Lung (tissue), 12 donors: ENCODE results near the gene CHRNG. TPM values are rescaled to one million over a fixed set of nuclear protein-coding genes. Genes with fewer than 3 reads are reported as not detected.

Experiments
- ATAC-seq: fragments of 200-7000 bp; cut with Tn5 transposase; one replicate; pipeline ENCODE4 v1.9.1; 2020; ENCODE audit warnings: moderate number of reproducible peaks; ENCODE audit not compliant: insufficient read depth, low FRiP score
- DNase-seq, 3 donors: peaks; one replicate each; pipeline ENCODE4 v3.0.0-alpha.2; 2013 to 2017
- H3K27ac ChIP-seq, 2 donors: one replicate each; pipeline ENCODE4 v1.5.1; 2013; ENCODE audit warnings: mild to moderate bottlenecking in 2 of 2, moderate library complexity in 2 of 2, control low read depth in 1 of 2, inconsistent platforms in 1 of 2, low read depth in 1 of 2, low read length in 1 of 2
- H3K27me3 ChIP-seq, 3 donors: one replicate each; pipeline ENCODE4 v1.5.1; 2013; ENCODE audit warnings: low read length in 2 of 3; ENCODE audit not compliant: control insufficient read depth in 3 of 3, insufficient read depth in 3 of 3
- H3K36me3 ChIP-seq, 4 donors: one replicate each; pipeline ENCODE4 v1.5.1; 2013; ENCODE audit warnings: low read length in 4 of 4, mild to moderate bottlenecking in 1 of 4, moderate library complexity in 1 of 4; ENCODE audit not compliant: control insufficient read depth in 4 of 4, insufficient read depth in 4 of 4
- H3K4me1 ChIP-seq, 5 donors: one replicate each; pipeline ENCODE4 v1.5.1; 2013; ENCODE audit warnings: low read length in 5 of 5, mild to moderate bottlenecking in 2 of 5, moderate library complexity in 1 of 5; ENCODE audit not compliant: control insufficient read depth in 5 of 5, insufficient read depth in 5 of 5
- H3K4me3 ChIP-seq: one replicate; pipeline ENCODE4 v1.5.1; 2013; ENCODE audit warnings: mild to moderate bottlenecking, control low read depth, moderate library complexity
- H3K9ac ChIP-seq, 2 donors: one replicate each; pipeline ENCODE4 v1.5.1; 2013; ENCODE audit warnings: low read length in 2 of 2, control low read depth in 1 of 2; ENCODE audit not compliant: insufficient read depth in 1 of 2
- H3K9me3 ChIP-seq, 4 donors: one replicate each; pipeline ENCODE4 v1.5.1; 2013; ENCODE audit warnings: low read length in 3 of 4, mild to moderate bottlenecking in 1 of 4, moderate library complexity in 1 of 4; ENCODE audit not compliant: control insufficient read depth in 4 of 4, insufficient read depth in 3 of 4
- CTCF ChIP-seq: IDR thresholded peaks from 2 replicates; pipeline ENCODE4 v1.5.1; 2012; ENCODE audit warnings: mild to moderate bottlenecking; ENCODE audit errors: control extremely low read depth, extremely low read depth
- WGBS, 2 donors: extraction: QIAGEN DNeasy Blood & Tissue Kit; methylation state at CpG; one replicate each; pipeline ENCODE4 v1.1.7; 2013; 5-methylcytosine and 5-hydroxymethylcytosine counted together
- polyA plus RNA-seq, 2 donors: library from polyadenylated mRNA; stranded (reverse); fragments of 200-250 nt; gene quantifications; one replicate each; pipeline ENCODE4 v1.2.1, GENCODE V29; 2013
- total RNA-seq, 2 donors: library from RNA; depleted of rRNA in 1 of 2; stranded (reverse); fragments of >200 nt in 1 of 2; gene quantifications; one replicate each; pipeline ENCODE4 v1.2.1, GENCODE V29; 2014 to 2021
- donor health status: control.
- donor health status: control.
- donor health status: Bipolar disorder and iron deficiency.
- donor health status: healthy.
- donor health status: DM: yes; HTN: yes; CAD: no.

The CHRNG gene
- total and polyA plus RNA-seq, 4 donors: not detected

- no peak for TF ChIP-seq CTCF
- Histone ChIP-seq H3K4me1 (peaks cover 0 to 14% (median 0%) of the 10 kb centered on the region in 5 donors), H3K27ac (no peak overlapping the region), H3K9ac (no peak overlapping the region), H3K36me3 (peaks cover 4 to 20% (median 15%) of the 10 kb centered on the region in 4 donors), H3K4me3 (no peak overlapping the region), H3K9me3 (no peaks in the 10 kb centered on the region), H3K27me3 (no peaks in the 10 kb centered on the region)
- no peak for ATAC-seq
- DNase-seq: no peak
Measured at GRCh38 chr2:232581725-232582124, 42.2 kb downstream of the CHRNG start.

GRCh38 chr2:232584238-232584637, 44.7 kb downstream of the CHRNG start:
- no peak for TF ChIP-seq CTCF
- H3K27me3 ChIP-seq: no peaks in the 10 kb centered on the region
- H3K4me3 ChIP-seq: no peak overlapping the region
- H3K9ac ChIP-seq: no peak overlapping the region
- no peak overlapping the region for H3K27ac ChIP-seq
- 79 to 92% methylated on average over 6 of the region's 6 CpGs for WGBS, 2 donors
- H3K4me1 ChIP-seq: peaks cover 0 to 8% (median 0%) of the 10 kb centered on the region in 5 donors
- H3K36me3 ChIP-seq: peaks cover 0 to 16% (median 12%) of the 10 kb centered on the region in 4 donors
- ATAC-seq (no peak), DNase-seq (peak in 1 of 3 donors; percentile 13)
- H3K9me3 ChIP-seq: no peaks in the 10 kb centered on the region

- Histone ChIP-seq H3K9ac (no peak overlapping the region), H3K36me3 (peaks cover 0 to 11% (median under 1%) of the 10 kb centered on the region in 4 donors), H3K27ac (no peak overlapping the region), H3K4me3 (no peak overlapping the region), H3K9me3 (no peaks in the 10 kb centered on the region), H3K4me1 (peaks cover 0 to 5% (median 0%) of the 10 kb centered on the region in 5 donors), H3K27me3 (no peaks in the 10 kb centered on the region)
- ATAC-seq: no peak
- no peak for TF ChIP-seq CTCF
- WGBS, 2 donors: 80 to 84% methylated on average over 4 to 5 of the region's 5 CpGs
- DNase-seq: no peak
Measured at GRCh38 chr2:232586943-232587505, 47.5 kb downstream of the CHRNG start.

DNA sequence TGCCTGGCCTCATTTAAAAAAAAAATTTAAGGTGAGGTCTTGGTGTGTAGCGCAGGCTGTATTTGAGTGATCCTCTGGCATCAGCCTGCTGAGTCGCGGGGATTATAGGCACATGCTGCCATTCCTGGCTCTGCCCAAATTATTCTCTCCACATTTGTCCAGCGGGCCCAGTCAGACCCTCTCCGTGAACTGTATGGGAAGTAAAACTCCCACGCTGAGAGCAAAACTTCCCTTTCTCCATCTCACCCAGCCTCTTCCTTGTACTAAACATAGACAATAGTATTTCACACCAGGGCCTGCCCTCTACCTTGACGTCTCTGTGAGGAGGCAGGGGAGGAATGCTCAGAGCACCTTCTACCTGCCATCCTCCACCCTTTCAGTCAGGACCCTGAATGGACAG, 48.0 kb downstream of the CHRNG start:
- Histone ChIP-seq H3K4me3 (no peak overlapping the region), H3K27me3 (no peaks in the 10 kb centered on the region), H3K36me3 (peaks cover 0 to 9% (median under 1%) of the 10 kb centered on the region in 4 donors), H3K4me1 (peaks cover 0 to 5% (median 0%) of the 10 kb centered on the region in 5 donors), H3K9ac (no peak overlapping the region), H3K9me3 (no peaks in the 10 kb centered on the region), H3K27ac (no peak overlapping the region)
- 74 to 78% methylated on average over 7 of the region's 7 CpGs for WGBS, 2 donors
- no peak for ATAC-seq
- no peak for DNase-seq
- no peak for TF ChIP-seq CTCF
